G401 (cell line): ENCODE data around the gene AIG1. TPM values are rescaled to one million over a fixed set of nuclear protein-coding genes. Genes with fewer than 3 reads are reported as not detected.

Experiments
- DNase-seq: peaks from one replicate; pipeline ENCODE4 v3.0.0-alpha.2; 2015; ENCODE audit warnings: low spot score
- in situ Hi-C: cut with HindIII; loops from 2 replicates; pipeline ENCODE4 v1.10.0; 2016; ENCODE audit warnings: low sequenced_read_pairs, mixed read lengths
- total RNA-seq: library from RNA; depleted of rRNA; stranded (reverse); fragments of >200 nt; shearing (Covaris generic); gene quantifications from 2 replicates; pipeline ENCODE4 v1.2.3, GENCODE V29; 2014; rRNA removed

Gene AIG1
- total RNA-seq, 1 experiment from 2014 or later: 28.9 TPM

DNA sequence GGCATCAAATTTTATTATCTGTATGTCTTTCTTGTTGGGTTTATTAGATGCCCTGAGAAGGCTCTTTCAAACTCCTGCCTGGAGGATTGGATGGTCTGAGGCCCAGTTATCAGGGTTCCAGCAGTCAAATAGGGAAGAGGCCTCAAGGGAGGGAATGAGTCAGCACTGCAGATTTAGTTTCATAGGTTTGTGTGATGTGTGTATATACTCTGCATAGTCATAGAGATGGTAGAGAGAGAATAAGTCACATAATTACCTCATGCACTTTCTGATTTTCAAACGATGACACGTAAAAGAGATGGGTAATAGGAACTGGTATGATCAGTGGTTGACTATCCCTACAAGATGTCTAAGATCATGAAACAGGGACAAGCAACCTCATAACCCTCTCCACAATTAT is 307.7 kb downstream of the AIG1 start:
- DNase-seq: no peak
- in situ Hi-C loops: no loop called here

GRCh38 chr6:143369971-143370370 is 309.3 kb downstream of the AIG1 start:
- DNase-seq: no peak
- in situ Hi-C loops: no loop called here

DNA sequence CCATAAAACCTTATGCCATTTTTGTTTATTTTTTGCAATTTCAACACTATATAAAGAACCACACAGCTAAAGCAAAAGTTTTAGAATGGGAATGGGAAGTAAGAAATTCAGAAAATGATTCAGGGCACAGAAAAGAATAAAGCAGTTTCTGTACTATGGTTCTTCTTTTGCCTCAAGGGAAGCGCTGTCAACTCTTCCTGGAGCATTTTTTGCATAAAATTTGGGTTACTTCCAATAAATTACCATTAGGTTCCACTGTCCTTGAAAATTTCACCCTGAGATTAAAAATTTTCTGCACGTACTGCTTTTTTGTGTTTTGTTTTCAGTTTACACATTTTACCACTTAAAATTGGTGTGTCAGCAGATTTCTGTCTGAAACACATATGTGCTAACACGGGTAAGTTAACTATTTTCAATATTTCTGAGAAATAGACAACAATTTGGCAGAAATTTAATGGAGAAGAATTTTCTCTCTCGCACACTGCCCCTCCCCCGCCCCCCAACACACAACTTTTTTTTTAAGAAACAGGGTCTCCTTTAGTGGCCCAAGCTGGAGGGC is 310.2 kb downstream of the AIG1 start:
- DNase-seq: no peak
- in situ Hi-C loops: no loop called here

DNA sequence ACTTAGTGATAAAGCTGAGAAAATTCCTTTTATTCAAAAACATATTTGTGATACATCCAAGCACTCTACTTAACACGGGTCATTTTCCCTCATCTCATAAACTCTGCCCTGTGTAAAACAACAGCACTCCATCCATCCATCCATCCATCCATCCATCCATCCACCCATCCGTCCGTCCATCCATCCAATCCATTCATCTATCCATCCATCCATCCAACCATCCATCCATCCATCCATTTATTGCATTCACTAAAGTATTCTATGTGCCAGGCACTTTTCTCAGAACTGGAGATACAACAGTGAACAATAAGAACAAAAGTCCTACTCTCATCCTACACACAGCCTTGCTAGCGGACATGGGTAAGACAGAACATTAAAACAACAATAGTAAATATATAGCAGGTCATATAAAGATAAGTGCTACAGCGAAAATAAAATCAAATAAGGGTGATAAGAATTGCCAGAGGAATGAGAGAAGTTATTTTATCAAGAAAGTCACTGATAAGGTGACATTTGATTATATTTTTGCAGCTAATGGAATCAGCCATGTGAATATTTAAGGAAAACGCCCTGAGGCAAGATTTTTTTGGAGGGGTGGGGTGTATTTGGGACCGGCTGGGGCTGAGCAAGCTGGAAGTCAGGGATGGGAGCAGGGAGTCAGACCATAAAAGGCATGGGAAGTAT is 311.7 kb downstream of the AIG1 start:
- in situ Hi-C loops: no loop called here
- DNase-seq: no peak

DNA sequence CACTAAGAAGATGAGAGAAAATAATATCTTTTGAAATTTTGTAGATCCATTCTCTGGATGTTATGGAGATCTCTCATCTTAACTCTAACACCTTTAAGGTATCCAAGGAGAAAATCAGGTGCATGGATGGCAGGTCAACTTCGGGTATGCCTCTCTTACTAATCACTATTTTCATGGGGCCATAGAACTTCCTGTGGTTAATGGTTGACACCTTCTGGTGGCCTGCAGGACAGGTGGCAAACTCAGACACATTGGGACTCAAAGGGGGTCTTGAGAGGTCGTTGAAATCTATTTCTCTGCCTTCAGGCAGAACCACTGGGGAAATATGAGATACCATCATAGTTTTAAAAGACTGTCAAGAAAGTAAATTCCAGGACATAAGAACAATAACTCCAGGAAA is 313.3 kb downstream of the AIG1 start:
- in situ Hi-C loops: no loop called here
- DNase-seq: no peak

- in situ Hi-C loops: no loop called here
- DNase-seq: no peak
These were observed 314.4 kb downstream of the AIG1 start for GRCh38 chr6:143375022-143375585.

DNA sequence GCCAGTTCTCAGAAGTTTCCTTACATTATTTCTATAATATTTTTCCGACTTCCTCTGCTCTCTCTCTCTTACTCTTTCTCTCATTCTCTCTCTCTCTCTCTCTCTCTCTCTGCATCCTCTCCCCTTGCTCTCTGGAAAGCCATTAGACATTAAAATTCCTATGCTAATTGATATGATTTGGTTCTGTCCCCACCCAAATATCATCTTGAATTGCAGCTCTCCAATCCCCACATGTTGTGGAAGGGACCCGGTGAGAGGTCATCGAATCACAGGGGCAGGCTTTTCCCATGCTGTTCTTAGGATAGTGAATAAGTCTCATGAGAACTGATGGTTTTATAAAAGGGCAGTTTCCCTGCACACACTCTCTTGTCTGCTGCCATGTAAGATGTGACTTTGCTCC is 315.7 kb downstream of the AIG1 start:
- DNase-seq: no peak
- in situ Hi-C loops: no loop called here

DNA sequence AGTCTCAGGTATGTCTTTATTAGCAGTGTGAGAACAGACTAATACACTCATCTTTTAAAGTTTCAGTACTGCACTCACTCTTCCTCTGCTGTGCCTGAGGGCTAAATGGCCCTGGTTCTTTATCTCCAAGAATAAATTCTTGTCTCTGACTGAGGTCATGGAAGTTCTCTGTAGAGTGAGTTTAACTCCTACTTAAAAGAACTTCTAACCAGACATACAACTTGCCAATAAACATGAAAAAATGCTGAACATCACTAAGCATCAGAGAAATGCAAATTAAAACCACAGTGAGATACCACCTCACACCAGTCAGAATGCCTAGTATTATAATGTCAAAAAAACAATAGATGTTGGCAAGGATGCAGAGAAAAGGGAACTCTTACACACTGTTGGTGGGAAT is 316.2 kb downstream of the AIG1 start:
- in situ Hi-C loops: no loop called here
- no peak for DNase-seq

GRCh38 chr6:143385636-143386035 is 324.9 kb downstream of the AIG1 start:
- in situ Hi-C loops: no loop called here
- DNase-seq: no peak

- in situ Hi-C loops: no loop called here
- no peak for DNase-seq
These were observed 329.6 kb downstream of the AIG1 start for GRCh38 chr6:143390278-143390677.

Other genes with a start within 250 kb of the AIG1 start
- 0.80 and 1.8 TPM in 2 replicates for gene HIVEP2, start 115.7 kb upstream of the AIG1 start, total RNA-seq